MCF 10A (cell line): ENCODE results near the gene HRK. TPM values are rescaled to one million over a fixed set of nuclear protein-coding genes. Genes with fewer than 3 reads are reported as not detected.

Experiments used
- BruUV-seq: library from RNA; stranded (reverse); fragments of 400-500 nt; replicated peaks from 2 replicates; lab custom pipeline; 2021; lab: Mats Ljungman, UMichigan
- CTCF ChIA-PET: fragments of 300-600 bp; sonication (Branson Sonifier 250); formaldehyde crosslinking; extraction: SDS; loops from one replicate; lab custom pipeline; 2021; ENCODE audit warnings: antibody characterized with exemption, inconsistent platforms; lab: Yijun Ruan, JAX
- POLR2A ChIA-PET: fragments of 300-600, 350-650 bp; sonication (Branson Sonifier 250); formaldehyde crosslinking; extraction: SDS; loops from one replicate; lab custom pipeline; 2020; ENCODE audit warnings: antibody characterized with exemption, inconsistent platforms; lab: Yijun Ruan, JAX
- DNase-seq: peaks from one replicate; pipeline ENCODE4 v3.0.0-alpha.2; 2018; ENCODE audit not compliant: unreplicated experiment
- H3K27ac Mint-ChIP-seq: one replicate; pipeline ENCODE4 v1.8.0; 2022; ENCODE audit warnings: mild to moderate bottlenecking, low read depth, mixed read lengths; ENCODE audit not compliant: unreplicated experiment
- H3K27me3 Mint-ChIP-seq: one replicate; pipeline ENCODE4 v1.8.0; 2022; ENCODE audit warnings: mixed read lengths; ENCODE audit not compliant: insufficient read depth, unreplicated experiment
- H3K36me3 Mint-ChIP-seq: one replicate; pipeline ENCODE4 v1.8.0; 2022; ENCODE audit warnings: mild to moderate bottlenecking, moderate library complexity, mixed read lengths; ENCODE audit not compliant: insufficient read depth, unreplicated experiment
- H3K4me1 Mint-ChIP-seq: one replicate; pipeline ENCODE4 v1.8.0; 2022; ENCODE audit warnings: mixed read lengths; ENCODE audit not compliant: insufficient read depth, unreplicated experiment
- H3K4me3 Mint-ChIP-seq: one replicate; pipeline ENCODE4 v1.8.0; 2022; ENCODE audit warnings: mild to moderate bottlenecking, moderate library complexity, mixed read lengths; ENCODE audit not compliant: unreplicated experiment
- H3K9me3 Mint-ChIP-seq: one replicate; pipeline ENCODE4 v1.8.0; 2022; ENCODE audit warnings: mixed read lengths; ENCODE audit not compliant: unreplicated experiment
- CTCF ChIP-seq: fragments of 200-600 bp; IDR thresholded peaks from one replicate; pipeline ENCODE4 v1.8.0; 2022; ENCODE audit warnings: antibody characterized with exemption, mild to moderate bottlenecking; ENCODE audit not compliant: unreplicated experiment
- intact Hi-C: fragments of 100-400 bp; cut with micrococcal nuclease; formaldehyde crosslinking; loops from 2 replicates; pipeline ENCODE4 v1.14.1; 2022
- total RNA-seq: library from RNA; stranded (reverse); gene quantifications from 2 replicates; pipeline ENCODE4 v1.2.3, GENCODE V29; 2022

The HRK gene
- total RNA-seq, 1 experiment from 2014 or later: 3.0 TPM

GRCh38 chr12:116864371-116865160 lies 16.7 kb downstream of the HRK start:
- intact Hi-C loops: no loop called here
- ChIA-PET POLR2A (interaction anchor here (0.7 to 1.6 kb wide), 4 partner anchors 11 to 17 kb away, joined by 3 to 9 read pairs (median 4); partner anchors contain the start of gene HRK), CTCF (no interaction called here)
- Mint-ChIP-seq H3K9me3 (no peaks in the 10 kb centered on the region), H3K27me3 (no peaks in the 10 kb centered on the region), H3K36me3 (no peaks in the 10 kb centered on the region), H3K4me1 (peaks cover 16% of the 10 kb centered on the region), H3K4me3 (peak overlapping the region; percentile 56), H3K27ac (peak overlapping the region; percentile 82)
- BruUV-seq: no TSS peak
- no peak for TF ChIP-seq CTCF
- peak; percentile 69 for DNase-seq

GRCh38 chr12:116863275-116863767 lies 17.9 kb downstream of the HRK start:
- DNase-seq: no peak
- H3K4me1 Mint-ChIP-seq: peaks cover 16% of the 10 kb centered on the region
- no peaks in the 10 kb centered on the region for H3K36me3 Mint-ChIP-seq
- H3K27me3 Mint-ChIP-seq: no peaks in the 10 kb centered on the region
- ChIA-PET CTCF (interaction anchor here (0.6 to 1.0 kb wide), 4 partner anchors 17 to 313 kb away, joined by 3 to 4 read pairs (median 3); no protein-coding TSS in a partner anchor), POLR2A (interaction anchor here (0.6 kb wide), 1 partner anchor 48 kb away, joined by 3 read pairs; no protein-coding TSS in a partner anchor)
- intact Hi-C loops: no loop called here
- H3K4me3 Mint-ChIP-seq: no peak overlapping the region
- peak; percentile 30 for TF ChIP-seq CTCF
- H3K9me3 Mint-ChIP-seq: no peaks in the 10 kb centered on the region
- no TSS peak for BruUV-seq
- no peak overlapping the region for H3K27ac Mint-ChIP-seq

- Mint-ChIP-seq H3K36me3 (no peaks in the 10 kb centered on the region), H3K27ac (no peak overlapping the region), H3K9me3 (no peaks in the 10 kb centered on the region), H3K27me3 (no peaks in the 10 kb centered on the region), H3K4me3 (no peak overlapping the region), H3K4me1 (peaks cover 16% of the 10 kb centered on the region)
- no peak for DNase-seq
- intact Hi-C loops: no loop called here
- TF ChIP-seq CTCF: no peak
- ChIA-PET POLR2A (no interaction called here), CTCF (no interaction called here)
- no TSS peak for BruUV-seq
Measured at GRCh38 chr12:116862167-116862566, 19.1 kb downstream of the HRK start.

- BruUV-seq: no TSS peak
- intact Hi-C loops: no loop called here
- peaks cover 17% of the 10 kb centered on the region for H3K4me1 Mint-ChIP-seq
- TF ChIP-seq CTCF: no peak
- H3K27ac Mint-ChIP-seq: no peak overlapping the region
- H3K27me3 Mint-ChIP-seq: no peaks in the 10 kb centered on the region
- H3K36me3 Mint-ChIP-seq: no peaks in the 10 kb centered on the region
- ChIA-PET CTCF (no interaction called here), POLR2A (no interaction called here)
- H3K4me3 Mint-ChIP-seq: no peak overlapping the region
- no peak for DNase-seq
- no peaks in the 10 kb centered on the region for H3K9me3 Mint-ChIP-seq
Measured at GRCh38 chr12:116861320-116861719, 19.9 kb downstream of the HRK start.
